Measurements from ENCODE around the gene TSPAN9. TPM values are rescaled to one million over a fixed set of nuclear protein-coding genes. Genes with fewer than 3 reads are reported as not detected.

Gene TSPAN9
- total and polyA plus RNA-seq, 8 donors, result 1.4 to 58.3 (median 7.9) TPM

GRCh38 chr12:3145546-3146310 lies 68.5 kb downstream of the TSPAN9 start:
- no peak for DNase-seq
- intact Hi-C loops (cut with DNase I; ENCODE audit: low total_unique reads), result no loop called here
- H3K27me3 ChIP-seq, result no peaks in the 10 kb centered on the region
- no peaks in the 10 kb centered on the region for H3K9me3 ChIP-seq
- H3K36me3 ChIP-seq, result no peaks in the 10 kb centered on the region
- WGBS, 5 donors, result 91 to 96% (median 93%) methylated on average over 19 to 22 of the region's 22 CpGs
- TF ChIP-seq EP300 (IDR thresholded peaks at IDR 0.05) (no peak), POLR2AphosphoS5 (IDR thresholded peaks at IDR 0.05) (no peak), CTCF (IDR thresholded peaks at IDR 0.05) (no peak)
- H3K4me3 ChIP-seq, result no peak overlapping the region
- H3K4me1 ChIP-seq, result peaks cover 5 to 28% (median 13%) of the 10 kb centered on the region in 4 donors
- H3K27ac ChIP-seq, result no peak overlapping the region

- no peak overlapping the region for H3K27ac ChIP-seq
- no peaks in the 10 kb centered on the region for H3K27me3 ChIP-seq
- WGBS, 5 donors, result 89 to 94% (median 92%) methylated on average over 9 to 15 of the region's 15 CpGs
- no peak for DNase-seq
- TF ChIP-seq POLR2AphosphoS5 (IDR thresholded peaks at IDR 0.05) (no peak), POLR2A (IDR thresholded peaks at IDR 0.05) (no peak)
- no peaks in the 10 kb centered on the region for H3K36me3 ChIP-seq
- H3K4me3 ChIP-seq, result no peak overlapping the region
- intact Hi-C loops (cut with DNase I; ENCODE audit: low total_unique reads), result no loop called here
- H3K4me1 ChIP-seq, result peaks cover 18 to 44% (median 25%) of the 10 kb centered on the region in 4 donors
- H3K9me3 ChIP-seq, result no peaks in the 10 kb centered on the region
These were observed 70.1 kb downstream of the TSPAN9 start for GRCh38 chr12:3147260-3147659.

GRCh38 chr12:3148366-3149000 lies 71.3 kb downstream of the TSPAN9 start:
- no peak for TF ChIP-seq POLR2A (IDR thresholded peaks at IDR 0.05)
- TF ChIP-seq CTCF (IDR thresholded peaks at IDR 0.05), result no peak
- no peak for TF ChIP-seq POLR2AphosphoS5 (IDR thresholded peaks at IDR 0.05)
- no peak for TF ChIP-seq EP300 (IDR thresholded peaks at IDR 0.05)
- intact Hi-C loops (cut with DNase I; ENCODE audit: low total_unique reads), result no loop called here
- H3K9me3 ChIP-seq, result no peaks in the 10 kb centered on the region
- H3K4me3 ChIP-seq, result no peak overlapping the region
- peak in 1 of 2 donors; percentile 81 for DNase-seq
- H3K27ac ChIP-seq, result no peak overlapping the region
- H3K4me1 ChIP-seq, result peaks cover 18 to 46% (median 25%) of the 10 kb centered on the region in 4 donors
- 69 to 76% (median 71%) methylated on average over 9 to 16 of the region's 16 CpGs for WGBS, 5 donors
- no peaks in the 10 kb centered on the region for H3K27me3 ChIP-seq
- H3K36me3 ChIP-seq, result no peaks in the 10 kb centered on the region

- WGBS, 5 donors, result 82 to 91% (median 87%) methylated on average over 10 of the region's 10 CpGs
- peaks cover 18 to 46% (median 25%) of the 10 kb centered on the region in 4 donors for H3K4me1 ChIP-seq
- no peak overlapping the region for H3K4me3 ChIP-seq
- H3K36me3 ChIP-seq, result no peaks in the 10 kb centered on the region
- no peak for DNase-seq
- intact Hi-C loops (cut with DNase I; ENCODE audit: low total_unique reads), result no loop called here
- no peaks in the 10 kb centered on the region for H3K9me3 ChIP-seq
- no peaks in the 10 kb centered on the region for H3K27me3 ChIP-seq
- H3K27ac ChIP-seq, result no peak overlapping the region
- no peak for TF ChIP-seq POLR2AphosphoS5 (IDR thresholded peaks at IDR 0.05)
These were observed 72.5 kb downstream of the TSPAN9 start for GRCh38 chr12:3149515-3150307.

GRCh38 chr12:3150308-3150670 lies 73.1 kb downstream of the TSPAN9 start:
- intact Hi-C loops (cut with DNase I; ENCODE audit: low total_unique reads), result no loop called here
- no peaks in the 10 kb centered on the region for H3K36me3 ChIP-seq

More at GRCh38 chr12:3150308-3150670, 73.1 kb downstream of the TSPAN9 start:
- 70 to 83% (median 80%) methylated on average over 5 of the region's 5 CpGs for WGBS, 5 donors
- Histone ChIP-seq H3K27ac (no peak overlapping the region), H3K9me3 (no peaks in the 10 kb centered on the region), H3K4me1 (peaks cover 18 to 46% (median 25%) of the 10 kb centered on the region in 4 donors), H3K27me3 (no peaks in the 10 kb centered on the region), H3K4me3 (no peak overlapping the region)
- DNase-seq, result no peak
- TF ChIP-seq POLR2AphosphoS5 (IDR thresholded peaks at IDR 0.05), result no peak
- no peak for TF ChIP-seq POLR2A (IDR thresholded peaks at IDR 0.05)
- TF ChIP-seq EP300 (IDR thresholded peaks at IDR 0.05), result no peak
- TF ChIP-seq CTCF (IDR thresholded peaks at IDR 0.05), result no peak
